GM10248 (cell line): ENCODE results near the gene MRPL12.

ENCODE experiments used
- CTCF ChIA-PET: fragments of 300-600 bp; sonication (Branson Sonifier 250); formaldehyde crosslinking; extraction: SDS; loops from one replicate; lab custom pipeline; 2021; ENCODE audit warnings: antibody characterized with exemption; lab: Yijun Ruan, JAX
- POLR2A ChIA-PET: fragments of 350-650 bp; sonication (Branson Sonifier 250); formaldehyde crosslinking; extraction: SDS; loops from one replicate; lab custom pipeline; 2020; ENCODE audit warnings: antibody characterized with exemption; lab: Yijun Ruan, JAX
- DNase-seq: peaks from one replicate; pipeline ENCODE4 v3.0.0; 2012; ENCODE audit errors: extremely low spot score
- TF ChIP-seq, protein P1 (sequence below): IDR thresholded peaks from 2 replicates; pipeline ENCODE4 v1.5.1; 2012; ENCODE audit warnings: mild to moderate bottlenecking, low read depth; ENCODE audit errors: extremely low read depth, missing control alignments, control extremely low read depth

MRPL12 gene

DNA sequence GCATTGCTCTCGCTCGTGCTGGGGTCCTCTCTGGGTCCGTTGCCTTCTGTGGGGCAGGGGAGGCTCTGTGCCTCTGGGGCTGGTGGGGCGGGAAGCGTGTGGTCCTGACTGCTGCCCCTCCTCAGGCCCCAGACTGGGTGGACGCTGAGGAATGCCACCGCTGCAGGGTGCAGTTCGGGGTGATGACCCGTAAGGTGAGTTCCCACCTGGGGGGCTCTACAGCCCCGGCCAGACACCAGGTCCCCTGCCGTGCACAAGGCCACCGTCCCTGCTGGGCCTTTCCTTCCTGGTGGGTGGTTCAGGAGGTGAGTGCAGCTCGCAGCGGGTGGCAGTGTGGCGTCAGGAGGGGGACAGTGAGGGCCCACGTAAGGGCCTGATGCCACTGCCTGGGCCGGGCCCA, 12.6 kb upstream of the MRPL12 start:
- POLR2A ChIA-PET: no interaction called here
- TF ChIP-seq, protein P1, sequence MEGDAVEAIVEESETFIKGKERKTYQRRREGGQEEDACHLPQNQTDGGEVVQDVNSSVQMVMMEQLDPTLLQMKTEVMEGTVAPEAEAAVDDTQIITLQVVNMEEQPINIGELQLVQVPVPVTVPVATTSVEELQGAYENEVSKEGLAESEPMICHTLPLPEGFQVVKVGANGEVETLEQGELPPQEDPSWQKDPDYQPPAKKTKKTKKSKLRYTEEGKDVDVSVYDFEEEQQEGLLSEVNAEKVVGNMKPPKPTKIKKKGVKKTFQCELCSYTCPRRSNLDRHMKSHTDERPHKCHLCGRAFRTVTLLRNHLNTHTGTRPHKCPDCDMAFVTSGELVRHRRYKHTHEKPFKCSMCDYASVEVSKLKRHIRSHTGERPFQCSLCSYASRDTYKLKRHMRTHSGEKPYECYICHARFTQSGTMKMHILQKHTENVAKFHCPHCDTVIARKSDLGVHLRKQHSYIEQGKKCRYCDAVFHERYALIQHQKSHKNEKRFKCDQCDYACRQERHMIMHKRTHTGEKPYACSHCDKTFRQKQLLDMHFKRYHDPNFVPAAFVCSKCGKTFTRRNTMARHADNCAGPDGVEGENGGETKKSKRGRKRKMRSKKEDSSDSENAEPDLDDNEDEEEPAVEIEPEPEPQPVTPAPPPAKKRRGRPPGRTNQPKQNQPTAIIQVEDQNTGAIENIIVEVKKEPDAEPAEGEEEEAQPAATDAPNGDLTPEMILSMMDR: no peak
- no peak for DNase-seq
- CTCF ChIA-PET: interaction anchor here (1.4 kb wide), 1 partner anchor 11 kb away, joined by 3 read pairs; no protein-coding TSS in a partner anchor

DNA sequence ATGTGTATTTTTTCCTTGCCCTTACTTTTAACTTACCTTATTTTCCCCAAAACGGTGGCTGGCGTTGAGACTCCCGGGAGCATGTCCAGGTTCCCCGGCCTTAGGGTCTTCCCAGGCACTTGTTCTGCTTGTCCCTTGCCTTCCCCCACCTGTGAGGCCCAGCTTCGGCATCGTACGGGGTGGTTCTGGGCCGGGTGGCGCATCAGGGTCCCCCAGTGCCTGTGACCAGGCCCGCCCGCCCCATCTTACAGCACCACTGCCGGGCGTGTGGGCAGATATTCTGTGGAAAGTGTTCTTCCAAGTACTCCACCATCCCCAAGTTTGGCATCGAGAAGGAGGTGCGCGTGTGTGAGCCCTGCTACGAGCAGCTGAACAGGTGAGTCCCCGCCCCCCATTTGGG, 12.0 kb upstream of the MRPL12 start:
- POLR2A ChIA-PET: no interaction called here
- TF ChIP-seq, protein P1: no peak
- no peak for DNase-seq
- CTCF ChIA-PET: interaction anchor here (0.7 to 1.4 kb wide), 2 partner anchors 10 to 12 kb away, joined by 3 read pairs; partner anchors contain the start of gene MRPL12

DNA sequence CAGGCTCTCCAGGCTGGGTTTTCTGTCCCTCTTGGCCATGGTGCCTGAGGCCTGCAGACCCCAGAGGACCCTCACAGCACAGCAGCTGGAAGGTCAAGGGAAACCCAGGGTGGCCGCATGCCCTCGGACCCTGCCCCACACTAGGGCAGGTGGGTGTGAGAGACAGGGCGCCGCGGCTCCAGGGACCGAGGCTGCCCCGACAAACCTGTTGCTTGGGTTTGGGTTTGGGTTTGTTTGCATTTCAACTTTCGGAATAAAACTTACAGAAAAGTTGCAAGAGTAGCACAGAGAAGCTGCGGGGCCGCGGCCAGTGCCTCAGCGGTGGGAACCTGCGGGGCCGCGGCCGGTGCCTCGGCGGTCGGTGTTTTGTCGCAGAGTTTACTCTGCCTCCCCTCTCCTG, 11.6 kb upstream of the MRPL12 start:
- TF ChIP-seq, protein P1: no peak
- CTCF ChIA-PET: interaction anchor here (0.7 kb wide), 1 partner anchor 11 kb away, joined by 3 read pairs; the partner anchor contains the start of gene MRPL12
- POLR2A ChIA-PET: no interaction called here
- DNase-seq: no peak

DNA sequence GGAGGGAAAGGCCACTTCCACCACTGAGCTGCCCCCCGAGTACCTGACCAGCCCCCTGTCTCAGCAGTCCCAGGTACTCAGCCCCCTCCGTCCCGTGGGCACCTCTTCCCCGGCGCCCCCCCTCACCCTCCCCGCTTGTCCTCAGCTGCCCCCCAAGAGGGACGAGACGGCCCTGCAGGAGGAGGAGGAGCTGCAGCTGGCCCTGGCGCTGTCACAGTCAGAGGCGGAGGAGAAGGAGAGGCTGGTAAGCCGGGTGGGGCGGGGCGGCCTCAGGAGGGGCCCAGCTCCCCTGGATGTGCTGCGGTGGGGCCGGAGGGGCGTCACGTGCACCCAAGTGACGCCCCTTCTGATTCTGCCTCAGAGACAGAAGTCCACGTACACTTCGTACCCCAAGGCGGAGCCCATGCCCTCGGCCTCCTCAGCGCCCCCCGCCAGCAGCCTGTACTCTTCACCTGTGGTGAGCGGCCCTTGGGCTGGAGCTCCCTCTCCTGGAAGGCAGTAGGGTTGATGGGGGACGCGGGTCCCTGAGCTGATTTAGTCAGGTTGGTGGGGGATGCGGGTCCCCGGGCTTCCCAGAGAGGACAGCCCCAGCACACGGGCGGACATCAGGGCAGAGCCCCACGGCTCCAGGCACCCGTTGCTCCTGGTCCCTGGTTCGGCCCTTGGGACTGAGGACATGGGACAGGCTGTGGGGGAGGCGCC, 9.5 kb upstream of the MRPL12 start:
- no peak for DNase-seq
- ChIA-PET POLR2A (interaction anchor here (1.0 kb wide), 1 partner anchor 16 kb away, joined by 3 read pairs; no protein-coding TSS in a partner anchor), CTCF (interaction anchor here (1.5 kb wide), 1 partner anchor 9 kb away, joined by 4 read pairs; the partner anchor contains the start of gene MRPL12)
- TF ChIP-seq, protein P1: no peak

DNA sequence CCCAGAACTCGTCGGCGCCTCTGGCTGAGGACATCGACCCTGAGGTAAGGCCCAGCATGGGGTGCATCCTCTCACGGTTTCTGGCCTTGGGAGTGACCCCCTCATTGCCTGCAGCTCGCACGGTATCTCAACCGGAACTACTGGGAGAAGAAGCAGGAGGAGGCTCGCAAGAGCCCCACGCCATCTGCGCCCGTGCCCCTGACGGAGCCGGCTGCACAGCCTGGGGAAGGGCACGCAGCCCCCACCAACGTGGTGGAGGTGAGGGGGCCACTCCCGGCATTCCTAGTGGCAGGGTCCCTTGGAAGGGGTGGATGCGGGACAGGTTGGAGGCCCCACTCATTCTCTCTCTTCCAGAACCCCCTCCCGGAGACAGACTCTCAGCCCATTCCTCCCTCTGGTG, 8.4 kb upstream of the MRPL12 start:
- DNase-seq: no peak
- CTCF ChIA-PET: no interaction called here
- POLR2A ChIA-PET: no interaction called here
- TF ChIP-seq, protein P1: no peak

DNA sequence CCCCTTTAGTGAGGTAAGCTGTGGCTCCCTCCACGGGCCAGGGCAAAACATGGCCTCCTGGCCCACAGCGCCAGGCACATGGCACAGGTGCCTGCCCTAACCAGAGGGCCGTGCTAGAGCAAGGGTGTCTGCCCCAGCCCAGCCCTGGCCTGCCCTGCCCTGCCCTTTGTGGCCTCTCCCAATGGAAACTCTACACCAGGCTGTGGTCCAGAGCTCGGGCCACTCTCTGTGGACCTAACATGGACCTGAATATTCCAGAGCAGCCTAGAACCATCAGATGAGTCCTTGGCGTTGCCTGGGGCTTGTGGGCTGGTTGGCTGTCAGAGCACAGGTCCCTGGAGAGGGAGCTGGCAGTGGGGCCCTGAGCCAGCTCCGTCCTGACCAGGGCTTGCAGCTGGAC, 8.0 kb upstream of the MRPL12 start:
- TF ChIP-seq, protein P1: no peak
- DNase-seq: no peak
- ChIA-PET CTCF (no interaction called here), POLR2A (no interaction called here)
